ENCODE measurements around the gene CSNK2A1.
"Not testable (repeated sequence)": the region's sequence is repeated elsewhere in the genome, so short reads cannot be mapped to it uniquely, and the experiment has no call there.

Gene CSNK2A1

GRCh38 chr20:543369-544152 lies at the start of gene CSNK2A1:
Gene CSNK2A1, minus strand, starts transcription at chr20:543790. Its CDS starts 35,239 bp downstream, at chr20:508551.
- DNase-seq, result peak; percentile 92

GRCh38 chr20:592506-592905 lies 48.9 kb upstream of the CSNK2A1 start:
- DNase-seq, result no peak

- DNase-seq, result no peak
These were observed 48.4 kb upstream of the CSNK2A1 start for GRCh38 chr20:591941-592340.

GRCh38 chr20:588932-589672 lies 45.5 kb upstream of the CSNK2A1 start:
- no peak for DNase-seq

GRCh38 chr20:588476-588875 lies 44.9 kb upstream of the CSNK2A1 start:
- no peak for DNase-seq

- no peak for DNase-seq
These were observed 41.3 kb upstream of the CSNK2A1 start for GRCh38 chr20:584971-585301.

- DNase-seq, result no peak
These were observed 40.8 kb upstream of the CSNK2A1 start for GRCh38 chr20:584161-584970.

- no peak for DNase-seq
These were observed 38.6 kb upstream of the CSNK2A1 start for GRCh38 chr20:582204-582603.

- DNase-seq, result not testable (repeated sequence)
These were observed 35.5 kb upstream of the CSNK2A1 start for GRCh38 chr20:578940-579690.

- no peak for DNase-seq
These were observed 33.7 kb upstream of the CSNK2A1 start for GRCh38 chr20:577167-577791.

- DNase-seq, result no peak
These were observed 32.6 kb upstream of the CSNK2A1 start for GRCh38 chr20:576156-576555.

- no peak for DNase-seq
These were observed 31.6 kb upstream of the CSNK2A1 start for GRCh38 chr20:575230-575629.

- no peak for DNase-seq
These were observed 30.8 kb upstream of the CSNK2A1 start for GRCh38 chr20:574297-574942.

GRCh38 chr20:573414-574296 lies 30.1 kb upstream of the CSNK2A1 start:
- no peak for DNase-seq

- no peak for DNase-seq
These were observed 29.1 kb upstream of the CSNK2A1 start for GRCh38 chr20:572727-573126.

- DNase-seq, result no peak
These were observed 28.3 kb upstream of the CSNK2A1 start for GRCh38 chr20:571754-572441.

GRCh38 chr20:568673-569415 lies 25.3 kb upstream of the CSNK2A1 start:
- no peak for DNase-seq

GRCh38 chr20:568097-568652 lies 24.6 kb upstream of the CSNK2A1 start:
- DNase-seq, result no peak

- no peak for DNase-seq
These were observed 20.6 kb upstream of the CSNK2A1 start for GRCh38 chr20:564192-564591.
